Activated CD8-positive, alpha-beta memory T cell treated with anti-CD3 and anti-CD28 coated beads, Interleukin-2, amount 10 ng/mL, durations not matched to agents 7 days and 5 days (primary cell): Measurements from ENCODE around the gene NXPH4. TPM values are rescaled to one million over a fixed set of nuclear protein-coding genes. Genes with fewer than 3 reads are reported as not detected.

Experiments
- ATAC-seq: fragments of 150-1000 bp; cut with Tn5 transposase; one replicate; pipeline ENCODE4 v1.10.0; 2021; ENCODE audit warnings: moderate library complexity
- CTCF ChIA-PET: fragments of 350-600 bp; sonication (Branson Sonifier 250); formaldehyde crosslinking; loops from one replicate; lab custom pipeline; 2021; ENCODE audit warnings: antibody characterized with exemption; lab: Charles Lee
- DNase-seq: peaks from one replicate; pipeline ENCODE4 v3.0.0-alpha.2; 2020
- H3K27ac Mint-ChIP-seq: one replicate; pipeline ENCODE4 v1.8.0; 2021; ENCODE audit warnings: mild to moderate bottlenecking, mixed read lengths
- H3K27me3 Mint-ChIP-seq: one replicate; pipeline ENCODE4 v1.8.0; 2021; ENCODE audit warnings: mixed read lengths
- H3K36me3 Mint-ChIP-seq: one replicate; pipeline ENCODE4 v1.8.0; 2021; ENCODE audit warnings: mild to moderate bottlenecking, mixed read lengths
- H3K4me1 Mint-ChIP-seq: one replicate; pipeline ENCODE4 v1.8.0; 2021; ENCODE audit warnings: mixed read lengths
- H3K4me3 Mint-ChIP-seq: one replicate; pipeline ENCODE4 v1.8.0; 2021; ENCODE audit warnings: mild to moderate bottlenecking, moderate library complexity, mixed read lengths
- H3K9me3 Mint-ChIP-seq: one replicate; pipeline ENCODE4 v1.8.0; 2022; ENCODE audit warnings: low read depth, mixed read lengths
- total RNA-seq, 2 experiments: library from RNA; stranded (reverse); gene quantifications; one replicate each; pipeline ENCODE4 v1.2.3, GENCODE V29; 2021

Gene NXPH4
- total RNA-seq, 2 experiments from 2014 or later = 0.58 to 0.68 TPM

- DNase-seq (no peak), ATAC-seq (no peak)
- Mint-ChIP-seq H3K9me3 (no peaks in the 10 kb centered on the region), H3K27me3 (peaks cover 28% of the 10 kb centered on the region), H3K36me3 (peaks cover 36% of the 10 kb centered on the region), H3K27ac (no peak overlapping the region), H3K4me1 (peaks cover 44% of the 10 kb centered on the region), H3K4me3 (no peak overlapping the region)
- CTCF ChIA-PET = interaction anchor here (19.2 kb wide), 1 partner anchor 22 kb away, joined by 647 read pairs; the partner anchor contains the start of gene NXPH4
Measured at GRCh38 chr12:57234571-57235016, 18.0 kb downstream of the NXPH4 start.

DNA sequence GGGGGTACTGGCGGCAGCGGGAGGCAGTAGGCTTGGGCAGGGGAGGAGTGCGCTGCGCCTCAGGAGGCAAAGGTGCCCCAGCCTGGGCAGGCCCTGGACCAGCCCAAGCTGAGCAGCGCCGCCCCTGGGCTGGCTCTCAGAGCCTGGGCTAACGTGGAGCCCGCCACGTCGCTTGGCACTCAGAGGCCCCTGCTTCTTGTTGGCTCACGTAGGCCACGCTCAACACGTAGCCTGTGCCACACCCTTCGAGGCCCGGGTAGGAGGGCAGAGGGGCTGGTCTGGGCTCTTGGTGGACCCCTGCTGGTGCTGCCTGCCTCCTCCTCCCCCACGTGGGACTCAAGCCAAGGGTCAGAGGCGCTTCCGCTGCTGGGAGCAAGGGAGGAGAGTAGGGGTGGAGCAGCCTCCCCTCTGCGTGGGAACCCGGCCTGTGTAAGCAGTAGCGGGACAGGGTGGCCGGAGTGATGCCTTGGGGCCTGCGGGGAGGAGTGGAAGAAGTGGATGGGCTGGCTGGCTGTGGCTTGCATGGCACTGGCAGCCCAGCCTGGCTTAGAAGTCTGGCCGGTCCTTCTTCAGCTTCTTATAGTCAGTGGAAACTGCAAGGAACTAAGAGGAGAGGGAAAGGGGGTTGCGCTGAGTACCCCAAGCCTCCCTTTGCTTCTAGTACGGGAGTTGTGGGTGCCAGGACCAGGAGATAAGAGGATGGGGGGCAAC, 18.6 kb downstream of the NXPH4 start:
- Mint-ChIP-seq H3K36me3 (peaks cover 34% of the 10 kb centered on the region), H3K27me3 (peaks cover 29% of the 10 kb centered on the region), H3K27ac (no peak overlapping the region), H3K4me3 (no peak overlapping the region), H3K4me1 (peaks cover 45% of the 10 kb centered on the region), H3K9me3 (no peaks in the 10 kb centered on the region)
- CTCF ChIA-PET = interaction anchor here (11.0 to 19.2 kb wide), 2 partner anchors 8 to 22 kb away, joined by 540 to 647 read pairs; partner anchors contain the start of genes NXPH4 and SHMT2
- ATAC-seq = no peak
- DNase-seq = no peak

DNA sequence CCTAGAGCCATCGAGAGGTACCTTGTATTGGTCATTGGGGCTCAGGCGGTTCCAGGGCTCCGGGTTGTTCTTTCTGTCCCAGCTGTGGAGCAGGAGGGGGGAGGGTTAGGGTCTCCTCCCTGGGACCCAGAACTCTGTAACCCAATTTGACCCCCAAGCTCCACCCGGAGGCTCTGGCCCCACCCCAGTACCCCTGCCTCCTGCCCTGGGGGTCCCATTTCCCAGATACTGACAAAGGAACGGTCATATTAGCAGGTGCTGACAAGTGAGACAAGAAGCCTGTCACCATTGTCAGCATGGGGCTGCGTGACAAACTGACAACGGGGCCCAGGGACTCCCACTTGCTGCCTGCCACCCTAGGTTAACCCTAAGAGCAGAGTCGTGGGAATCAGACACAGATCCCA, 19.1 kb downstream of the NXPH4 start:
- no peak for ATAC-seq
- H3K27ac Mint-ChIP-seq = no peak overlapping the region

GRCh38 chr12:57236201-57236924, 19.8 kb downstream of the NXPH4 start:
- H3K9me3 Mint-ChIP-seq = no peaks in the 10 kb centered on the region
- peaks cover 40% of the 10 kb centered on the region for H3K27me3 Mint-ChIP-seq
- DNase-seq (no peak), ATAC-seq (no peak)
- no peak overlapping the region for H3K4me3 Mint-ChIP-seq
- CTCF ChIA-PET = interaction anchor here (7.2 to 19.2 kb wide), 4 partner anchors 9 to 221 kb away, joined by 72 to 647 read pairs (median 342); partner anchors contain the start of genes GLI1, INHBE, LRP1 and NXPH4
- H3K27ac Mint-ChIP-seq = no peak overlapping the region
- H3K36me3 Mint-ChIP-seq = peaks cover 28% of the 10 kb centered on the region
- peaks cover 42% of the 10 kb centered on the region for H3K4me1 Mint-ChIP-seq

More for the DNA sequence above, 19.1 kb downstream of the NXPH4 start:
- CTCF ChIA-PET = interaction anchor here (11.0 to 19.2 kb wide), 2 partner anchors 8 to 23 kb away, joined by 540 to 647 read pairs; partner anchors contain the start of genes NXPH4 and SHMT2
- DNase-seq = no peak
- Mint-ChIP-seq H3K36me3 (peaks cover 29% of the 10 kb centered on the region), H3K4me1 (peaks cover 45% of the 10 kb centered on the region), H3K27me3 (peaks cover 33% of the 10 kb centered on the region), H3K4me3 (no peak overlapping the region), H3K9me3 (no peaks in the 10 kb centered on the region)

DNA sequence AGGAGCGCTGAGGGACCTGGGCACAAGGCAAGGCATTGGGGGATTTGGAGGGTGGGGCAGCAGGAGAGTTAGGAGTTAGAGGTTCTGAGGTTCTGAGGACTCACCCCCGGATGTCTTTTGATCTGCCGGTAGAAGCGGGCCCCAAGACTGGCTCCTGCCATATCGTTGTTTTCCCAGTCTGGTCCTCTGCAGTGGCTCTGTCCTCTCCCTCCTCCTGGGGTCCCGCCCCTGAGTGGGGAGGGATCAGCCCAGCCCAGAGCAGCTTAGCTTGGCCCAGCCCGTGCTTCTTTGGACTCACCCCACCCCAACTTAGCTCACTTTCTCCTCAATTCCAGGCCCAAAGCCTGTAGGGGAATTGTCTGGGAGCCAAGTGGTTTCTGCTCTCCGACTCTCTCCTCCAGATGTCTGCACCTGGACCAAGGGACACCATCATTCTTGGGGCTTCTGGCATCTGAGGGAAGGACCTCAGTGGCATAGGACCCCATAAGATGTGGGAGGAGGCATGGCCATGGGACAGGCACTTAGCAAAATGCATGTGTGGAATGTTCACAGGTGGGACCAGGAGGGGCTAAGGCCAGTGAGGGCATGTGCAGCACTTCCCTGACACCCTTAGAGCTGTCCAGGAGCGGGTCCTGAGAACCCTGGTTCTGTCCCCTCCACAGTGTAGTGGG, 20.5 kb downstream of the NXPH4 start:
- H3K27ac Mint-ChIP-seq = no peak overlapping the region
- peaks cover 42% of the 10 kb centered on the region for H3K4me1 Mint-ChIP-seq
- H3K4me3 Mint-ChIP-seq = no peak overlapping the region

GRCh38 chr12:57237596-57237931, 21.0 kb downstream of the NXPH4 start:
- no peak for ATAC-seq
- Mint-ChIP-seq H3K27me3 (peaks cover 50% of the 10 kb centered on the region), H3K4me1 (peaks cover 44% of the 10 kb centered on the region), H3K4me3 (no peak overlapping the region), H3K9me3 (no peaks in the 10 kb centered on the region), H3K27ac (no peak overlapping the region), H3K36me3 (peaks cover 20% of the 10 kb centered on the region)
- CTCF ChIA-PET = interaction anchor here (1.8 to 19.2 kb wide), 6 partner anchors 10 to 220 kb away, joined by 8 to 647 read pairs (median 108); partner anchors contain the start of genes GLI1, INHBE, LRP1 and NXPH4
- no peak for DNase-seq

More for the DNA sequence above, 20.5 kb downstream of the NXPH4 start:
- Mint-ChIP-seq H3K36me3 (peaks cover 23% of the 10 kb centered on the region), H3K9me3 (no peaks in the 10 kb centered on the region), H3K27me3 (peaks cover 47% of the 10 kb centered on the region)
- DNase-seq (no peak), ATAC-seq (no peak)
- CTCF ChIA-PET = interaction anchor here (7.2 to 19.2 kb wide), 4 partner anchors 10 to 220 kb away, joined by 72 to 647 read pairs (median 342); partner anchors contain the start of genes GLI1, INHBE, LRP1 and NXPH4

DNA sequence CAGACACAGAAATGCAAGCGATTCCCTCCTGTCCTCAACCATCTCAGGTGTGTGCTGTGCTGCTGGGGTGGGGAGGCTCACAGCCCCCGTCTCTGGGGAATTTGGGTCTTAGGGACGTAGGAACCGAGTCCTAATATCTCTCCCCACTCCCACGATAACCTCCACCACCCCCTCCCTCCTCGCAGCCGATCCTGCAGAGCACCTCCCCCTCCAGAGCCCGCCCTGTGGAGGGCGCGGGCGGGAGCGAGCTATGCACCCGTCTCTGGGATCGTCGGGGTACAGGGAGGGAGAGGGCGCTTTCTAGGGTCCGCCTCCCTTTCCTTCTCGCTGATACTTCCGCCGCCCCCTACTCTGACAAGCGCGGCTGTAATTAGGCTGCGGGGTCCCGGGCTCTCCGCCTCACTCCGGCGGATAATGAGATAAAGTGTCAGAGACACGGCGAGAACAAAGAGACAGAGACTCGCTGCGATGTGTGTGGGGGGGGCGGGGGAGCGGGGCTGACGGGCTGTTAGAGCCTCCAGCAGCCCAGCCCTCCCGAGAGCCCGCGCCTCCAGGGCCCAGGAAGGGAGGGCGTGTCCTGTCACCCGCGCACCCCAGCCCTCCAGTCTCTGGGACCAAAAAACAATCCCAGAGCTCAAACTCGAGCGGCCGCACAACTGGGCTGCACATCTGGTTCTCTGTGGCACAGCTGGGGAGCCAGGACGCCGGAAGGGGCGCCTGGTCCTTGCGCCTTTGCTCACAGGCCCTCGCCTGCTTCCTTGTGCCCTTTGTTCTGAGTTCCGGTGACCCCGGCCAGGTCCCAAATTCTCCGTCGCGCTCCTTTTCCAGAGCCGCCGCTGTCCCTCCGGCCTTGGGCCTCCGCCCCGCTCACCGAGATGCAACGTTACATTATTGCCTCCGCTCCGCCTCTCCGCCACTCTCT, 21.6 kb downstream of the NXPH4 start:
- Mint-ChIP-seq H3K9me3 (no peaks in the 10 kb centered on the region), H3K27me3 (peaks cover 52% of the 10 kb centered on the region), H3K4me1 (peaks cover 46% of the 10 kb centered on the region), H3K27ac (peak overlapping the region; percentile 73), H3K4me3 (peak overlapping the region; percentile 84), H3K36me3 (peaks cover 14% of the 10 kb centered on the region)
- CTCF ChIA-PET = interaction anchor here (1.0 to 19.2 kb wide), 14 partner anchors 10 to 234 kb away, joined by 3 to 647 read pairs (median 12); partner anchors contain the start of genes GLI1, INHBC, INHBE and LRP1
- ATAC-seq (peak; percentile 8), DNase-seq (no peak)

DNA sequence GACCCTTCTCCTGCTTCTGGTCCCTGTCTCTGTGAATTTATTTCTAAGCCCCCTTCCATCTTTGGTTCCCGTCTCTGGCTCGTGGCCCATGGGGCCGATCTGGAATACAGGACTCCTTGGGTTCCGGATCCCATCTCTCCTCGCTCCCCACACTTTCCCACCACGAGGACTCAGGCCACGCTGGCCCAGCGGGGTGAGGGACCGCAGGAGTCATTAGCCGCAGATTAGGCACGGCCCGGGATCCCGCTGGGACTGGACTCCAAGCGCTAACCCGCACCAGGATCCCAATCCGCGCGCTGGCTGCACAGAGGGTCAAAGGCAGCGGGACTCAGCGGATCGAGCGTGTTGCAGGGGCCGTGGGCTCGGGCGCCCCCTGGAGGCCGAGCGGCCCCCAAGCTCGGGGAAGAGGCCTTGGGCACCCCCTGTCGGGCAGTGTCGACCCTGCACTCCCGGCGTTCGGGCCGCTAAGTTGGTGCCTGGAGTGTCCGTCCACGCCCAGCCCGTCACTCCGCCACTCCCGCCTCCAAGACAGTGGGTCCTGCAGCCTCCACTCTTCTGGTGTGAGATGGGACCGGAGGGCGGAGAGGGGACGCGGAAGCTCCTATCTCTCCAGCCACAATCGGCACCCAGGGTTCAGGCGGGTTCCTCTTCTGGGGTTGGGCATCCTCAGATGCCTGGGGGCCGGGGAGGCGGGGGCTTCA, 22.4 kb downstream of the NXPH4 start:
- CTCF ChIA-PET = interaction anchor here (1.0 to 19.2 kb wide), 20 partner anchors 9 to 240 kb away, joined by 3 to 647 read pairs (median 5); partner anchors contain the start of genes GLI1, INHBC, INHBE and LRP1
- DNase-seq = peak; percentile 92
- H3K4me1 Mint-ChIP-seq = peaks cover 50% of the 10 kb centered on the region
- H3K27ac Mint-ChIP-seq = peak overlapping the region; percentile 79
- H3K36me3 Mint-ChIP-seq = peaks cover 7% of the 10 kb centered on the region
- no peaks in the 10 kb centered on the region for H3K9me3 Mint-ChIP-seq
- peaks cover 52% of the 10 kb centered on the region for H3K27me3 Mint-ChIP-seq
- ATAC-seq = peak; percentile 71
- peak overlapping the region; percentile 84 for H3K4me3 Mint-ChIP-seq

DNA sequence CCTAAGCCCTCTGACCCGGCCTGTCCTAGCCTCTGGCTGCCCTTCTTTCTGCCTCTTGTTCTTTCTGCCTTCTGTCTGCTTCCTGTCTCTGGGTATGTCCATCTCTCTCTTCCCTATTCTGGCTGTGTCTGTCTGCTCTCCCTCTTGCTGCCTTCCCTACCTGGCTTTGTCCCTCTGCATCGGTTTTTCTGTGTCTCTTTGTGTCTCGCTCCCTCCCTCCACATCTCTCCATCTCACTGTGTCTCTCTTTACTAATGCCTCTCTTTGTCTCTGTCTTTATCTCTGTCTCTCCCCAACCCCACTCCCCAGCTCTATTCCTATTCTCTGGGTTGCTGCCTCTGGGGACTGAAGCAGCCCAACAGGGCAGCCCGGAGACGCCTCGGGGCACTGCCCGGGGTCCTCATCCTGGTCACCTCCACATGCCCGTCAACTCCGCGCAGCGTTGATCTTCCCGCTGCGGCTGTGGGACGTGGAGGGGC, 23.0 kb downstream of the NXPH4 start:
- ATAC-seq (peak; percentile 6), DNase-seq (no peak)
- peaks cover 52% of the 10 kb centered on the region for H3K27me3 Mint-ChIP-seq
- H3K9me3 Mint-ChIP-seq = no peaks in the 10 kb centered on the region
- peak overlapping the region; percentile 79 for H3K27ac Mint-ChIP-seq
- peaks cover 1% of the 10 kb centered on the region for H3K36me3 Mint-ChIP-seq
- peaks cover 50% of the 10 kb centered on the region for H3K4me1 Mint-ChIP-seq
- CTCF ChIA-PET = interaction anchor here (0.8 to 19.2 kb wide), 20 partner anchors 8 to 604 kb away, joined by 3 to 647 read pairs (median 4); partner anchors contain the start of genes GLI1, INHBC, INHBE and LRP1
- peak overlapping the region; percentile 84 for H3K4me3 Mint-ChIP-seq

DNA sequence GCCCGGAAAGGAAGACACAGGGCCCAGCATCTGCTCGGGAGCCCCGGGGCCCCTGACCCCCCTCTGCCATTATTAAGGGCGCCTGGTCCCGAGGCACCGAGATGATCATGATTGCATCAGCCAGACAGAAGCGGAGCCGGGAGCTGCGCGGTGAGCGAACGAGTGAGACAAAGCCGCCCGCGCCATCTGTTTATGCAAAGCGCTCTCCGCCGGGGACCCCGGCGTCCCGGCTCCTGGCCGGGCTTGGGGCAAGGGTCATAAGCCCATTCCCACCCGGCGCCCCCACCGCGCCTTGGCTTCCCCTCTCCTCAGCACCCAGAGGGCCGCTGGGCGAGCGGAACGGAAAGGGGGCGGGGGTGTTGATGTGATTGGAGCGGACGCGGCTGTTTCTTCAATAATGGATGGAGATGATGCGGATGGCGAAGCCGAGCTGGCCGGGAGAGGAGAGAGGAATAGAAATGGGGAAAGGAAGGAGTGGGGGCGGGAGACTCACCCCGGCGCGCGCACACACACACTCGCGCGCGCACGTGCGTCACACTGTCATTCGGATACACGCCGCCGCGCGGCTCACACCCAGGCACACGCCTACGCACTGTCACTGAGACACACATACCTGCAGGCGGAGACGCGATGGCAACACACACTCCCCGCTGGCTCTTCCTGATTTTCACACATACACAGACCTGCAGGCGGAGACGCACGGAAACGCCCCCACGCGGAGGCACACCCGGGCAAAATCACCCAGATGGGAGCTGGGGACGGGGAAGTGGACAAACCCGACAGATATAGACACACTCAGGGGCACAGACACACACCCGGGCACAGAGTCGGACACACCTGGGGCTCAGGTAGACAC, 23.7 kb downstream of the NXPH4 start:
- Mint-ChIP-seq H3K4me1 (peaks cover 49% of the 10 kb centered on the region), H3K4me3 (peak overlapping the region; percentile 84), H3K27me3 (peaks cover 52% of the 10 kb centered on the region), H3K36me3 (no peaks in the 10 kb centered on the region), H3K9me3 (no peaks in the 10 kb centered on the region), H3K27ac (peak overlapping the region; percentile 79)
- ATAC-seq (peak; percentile 39), DNase-seq (peak; percentile 77)
- CTCF ChIA-PET = interaction anchor here (0.6 to 19.2 kb wide), 13 partner anchors 11 to 604 kb away, joined by 3 to 647 read pairs (median 17); partner anchors contain the start of genes GLI1, INHBE, LRP1 and NXPH4
